GM23248 (cell line): ENCODE measurements around the gene CMYA5. TPM values are rescaled to one million over a fixed set of nuclear protein-coding genes. Genes with fewer than 3 reads are reported as not detected.

Source experiments
- DNase-seq: peaks from one replicate; pipeline ENCODE4 v3.0.0-alpha.2; 2015
- H2AFZ ChIP-seq: fragments of 200-600 bp; sonication (generic); 2 replicates; pipeline ENCODE4 v1.6.1; 2016; ENCODE audit warnings: antibody characterized with exemption
- H3F3A ChIP-seq: fragments of 200-600 bp; sonication (generic); 2 replicates; pipeline ENCODE4 v1.6.1; 2016; ENCODE audit warnings: mild to moderate bottlenecking, antibody characterized with exemption, mixed run types; ENCODE audit not compliant: insufficient read depth
- H3K27ac ChIP-seq: fragments of 200-600 bp; sonication (generic); 2 replicates; pipeline ENCODE4 v1.5.1; 2016; ENCODE audit warnings: mild to moderate bottlenecking
- H3K27me3 ChIP-seq: fragments of 200-600 bp; sonication (generic); replicated peaks from 2 replicates; pipeline ENCODE4 v1.6.1; 2016; ENCODE audit warnings: mild to moderate bottlenecking; ENCODE audit not compliant: insufficient read depth
- H3K36me3 ChIP-seq: fragments of 200-600 bp; sonication (generic); 2 replicates; pipeline ENCODE4 v1.6.1; 2016; ENCODE audit warnings: low read depth, mild to moderate bottlenecking
- H3K4me1 ChIP-seq: fragments of 200-600 bp; sonication (generic); 2 replicates; pipeline ENCODE4 v1.6.1; 2016; ENCODE audit warnings: mild to moderate bottlenecking; ENCODE audit not compliant: insufficient read depth
- H3K4me2 ChIP-seq: fragments of 200-600 bp; sonication (generic); one replicate; pipeline ENCODE4 v1.6.1; 2016; ENCODE audit warnings: mild to moderate bottlenecking; ENCODE audit not compliant: unreplicated experiment
- H3K4me3 ChIP-seq: fragments of 200-600 bp; sonication (generic); 2 replicates; pipeline ENCODE4 v1.5.1; 2016; ENCODE audit warnings: mild to moderate bottlenecking
- H3K79me2 ChIP-seq: fragments of 200-600 bp; sonication (generic); 2 replicates; pipeline ENCODE4 v1.6.1; 2016; ENCODE audit warnings: mild to moderate bottlenecking; ENCODE audit not compliant: insufficient read depth
- H3K9ac ChIP-seq: fragments of 200-600 bp; sonication (generic); 2 replicates; pipeline ENCODE4 v1.6.1; 2016; ENCODE audit warnings: mild to moderate bottlenecking
- H3K9me2 ChIP-seq: fragments of 200-600 bp; sonication (generic); 2 replicates; pipeline ENCODE4 v1.6.1; 2016; ENCODE audit warnings: mixed run types, mild to moderate bottlenecking, moderate library complexity; ENCODE audit not compliant: insufficient read depth
- H3K9me3 ChIP-seq: fragments of 200-600 bp; sonication (generic); one replicate; pipeline ENCODE4 v1.6.1; 2017; ENCODE audit warnings: low read depth
- H4K20me1 ChIP-seq: fragments of 200-600 bp; sonication (generic); 2 replicates; pipeline ENCODE4 v1.6.0; 2016; ENCODE audit not compliant: insufficient read depth
- EZH2 ChIP-seq: fragments of 200-600 bp; sonication (generic); IDR thresholded peaks from 2 replicates; pipeline ENCODE4 v1.6.1; 2018; ENCODE audit warnings: antibody characterized with exemption, mild to moderate bottlenecking; ENCODE audit not compliant: insufficient read depth, poor library complexity, severe bottlenecking
- EZH2phosphoT487 ChIP-seq: fragments of 200-600 bp; sonication (generic); IDR thresholded peaks from 2 replicates; pipeline ENCODE4 v1.6.1; 2018; ENCODE audit warnings: antibody characterized with exemption, moderate library complexity, mild to moderate bottlenecking, low read depth; ENCODE audit not compliant: insufficient read depth
- WGBS, 2 experiments: methylation state at CpG; one replicate each; pipeline ENCODE4 v1.1.6; 2015 to 2017; ENCODE audit warnings: low lambda C conversion rate in 2 of 2, low coverage in 1 of 2; ENCODE audit errors: missing lambda C conversion rate in 2 of 2; 5-methylcytosine and 5-hydroxymethylcytosine counted together
- in situ Hi-C: fragments of 300-500 bp; cut with MboI; formaldehyde crosslinking; loops from 2 replicates; pipeline ENCODE4 v1.15.0; 2020
- polyA plus RNA-seq: library from polyadenylated mRNA; unstranded; fragments of >200 nt; fragmentation: Nextera tagmentation; extraction: Ambion mirVana; gene quantifications from 2 replicates; pipeline ENCODE4 v1.2.1, GENCODE V29; 2016
- total RNA-seq: library from RNA; depleted of rRNA; stranded (reverse); fragments of >200 nt; shearing (Covaris generic); gene quantifications from 2 replicates; pipeline ENCODE4 v1.2.3, GENCODE V29; 2014

The CMYA5 gene
- total and polyA plus RNA-seq, 2 experiments from 2014 or later, result 0.36 to 0.97 TPM

GRCh38 chr5:79829260-79829659 lies 139.6 kb downstream of the CMYA5 start:
- Histone ChIP-seq H3K9ac (no peak overlapping the region), H2AFZ (no peak overlapping the region), H3K9me2 (no peaks in the 10 kb centered on the region), H3F3A (peaks cover 13% of the 10 kb centered on the region), H4K20me1 (no peaks in the 10 kb centered on the region), H3K27me3 (no peaks in the 10 kb centered on the region), H3K9me3 (no peaks in the 10 kb centered on the region), H3K27ac (no peak overlapping the region), H3K79me2 (no peaks in the 10 kb centered on the region), H3K4me1 (peaks cover 14% of the 10 kb centered on the region), H3K36me3 (no peaks in the 10 kb centered on the region), H3K4me2 (no peak overlapping the region), H3K4me3 (no peak overlapping the region)
- in situ Hi-C loops, result no loop called here
- DNase-seq, result peak; percentile 20
- TF ChIP-seq EZH2 (no peak), EZH2phosphoT487 (no peak)
- WGBS, 2 experiments, result 61 to 64% methylated on average over 9 of the region's 9 CpGs

- 58 to 65% methylated on average over 10 of the region's 10 CpGs for WGBS, 2 experiments
These were observed 142.0 kb downstream of the CMYA5 start for GRCh38 chr5:79831381-79832309.

GRCh38 chr5:79832911-79833310 lies 143.3 kb downstream of the CMYA5 start:
- in situ Hi-C loops, result no loop called here
- H2AFZ ChIP-seq, result no peak overlapping the region
- no peaks in the 10 kb centered on the region for H4K20me1 ChIP-seq
- TF ChIP-seq EZH2 (no peak), EZH2phosphoT487 (no peak)
- H3K4me1 ChIP-seq, result peaks cover 14% of the 10 kb centered on the region
- H3K79me2 ChIP-seq, result no peaks in the 10 kb centered on the region
- H3K4me2 ChIP-seq, result no peak overlapping the region
- no peaks in the 10 kb centered on the region for H3K9me3 ChIP-seq
- H3K9me2 ChIP-seq, result no peaks in the 10 kb centered on the region
- H3F3A ChIP-seq, result peaks cover 13% of the 10 kb centered on the region
- no peak for DNase-seq
- H3K27ac ChIP-seq, result no peak overlapping the region
- no peaks in the 10 kb centered on the region for H3K36me3 ChIP-seq
- no peak overlapping the region for H3K4me3 ChIP-seq
- H3K27me3 ChIP-seq, result no peaks in the 10 kb centered on the region
- WGBS, 2 experiments, result 75 to 76% methylated on average over 4 of the region's 4 CpGs
- H3K9ac ChIP-seq, result no peak overlapping the region

More at GRCh38 chr5:79831381-79832309, 142.0 kb downstream of the CMYA5 start:
- Histone ChIP-seq H3K9ac (no peak overlapping the region), H3K4me2 (peak overlapping the region; percentile 37), H3K9me2 (no peaks in the 10 kb centered on the region), H3K9me3 (no peaks in the 10 kb centered on the region), H3K4me1 (peaks cover 14% of the 10 kb centered on the region), H3K79me2 (no peaks in the 10 kb centered on the region), H2AFZ (peak overlapping the region; percentile 60), H4K20me1 (no peaks in the 10 kb centered on the region), H3K4me3 (peak overlapping the region; percentile 30), H3K36me3 (no peaks in the 10 kb centered on the region), H3K27ac (no peak overlapping the region), H3F3A (peaks cover 13% of the 10 kb centered on the region), H3K27me3 (no peaks in the 10 kb centered on the region)
- no peak for TF ChIP-seq EZH2phosphoT487
- TF ChIP-seq EZH2, result no peak
- DNase-seq, result peak; percentile 57
- in situ Hi-C loops, result no loop called here

GRCh38 chr5:79834098-79834753 lies 144.6 kb downstream of the CMYA5 start:
- H3F3A ChIP-seq, result peaks cover 13% of the 10 kb centered on the region
- H2AFZ ChIP-seq, result 0 out of 2 replicates have a peak overlapping the region, but pooled peaks have one; percentile 5
- no peaks in the 10 kb centered on the region for H3K9me2 ChIP-seq
- no peaks in the 10 kb centered on the region for H4K20me1 ChIP-seq
- in situ Hi-C loops, result no loop called here
- no peak overlapping the region for H3K4me2 ChIP-seq
- no peaks in the 10 kb centered on the region for H3K79me2 ChIP-seq
- H3K9ac ChIP-seq, result no peak overlapping the region
- no peak overlapping the region for H3K27ac ChIP-seq
- H3K4me1 ChIP-seq, result peaks cover 14% of the 10 kb centered on the region
- TF ChIP-seq EZH2phosphoT487 (no peak), EZH2 (no peak)
- DNase-seq, result no peak
- no peaks in the 10 kb centered on the region for H3K9me3 ChIP-seq
- no peaks in the 10 kb centered on the region for H3K36me3 ChIP-seq
- 50 to 63% methylated on average over 3 of the region's 3 CpGs for WGBS, 2 experiments
- H3K4me3 ChIP-seq, result no peak overlapping the region
- H3K27me3 ChIP-seq, result no peaks in the 10 kb centered on the region
